Skeletal muscle cell (primary cell): ENCODE measurements around the gene POLR3F.
"Not testable (repeated sequence)": the region's sequence is repeated elsewhere in the genome, so short reads cannot be mapped to it uniquely, and the experiment has no call there.

ENCODE experiments used
- DNase-seq: peaks from one replicate; pipeline ENCODE4 v3.0.0-alpha.2; 2010; ENCODE audit warnings: low read depth
- H3K4me3 ChIP-seq: 2 replicates; pipeline ENCODE4 v1.5.1; 2011; ENCODE audit warnings: low read depth, mild to moderate bottlenecking, control low read depth, low read length, moderate library complexity

Gene POLR3F

GRCh38 chr20:18501672-18502071 lies 34.5 kb downstream of the POLR3F start:
- not testable (repeated sequence) for DNase-seq, H3K4me3 ChIP-seq

GRCh38 chr20:18504479-18505060 lies 37.4 kb downstream of the POLR3F start:
- no peak overlapping the region for H3K4me3 ChIP-seq
- no peak for DNase-seq

- H3K4me3 ChIP-seq = peak overlapping the region; percentile 85
- no peak for DNase-seq
Observed at GRCh38 chr20:18506744-18507143, 39.6 kb downstream of the POLR3F start.

GRCh38 chr20:18507218-18508191 lies 40.3 kb downstream of the POLR3F start, which contains the start of gene SEC23B:
Gene SEC23B (plus strand): TSS chr20:18507940. CDS start chr20:18510836, 2,896 bp downstream.
- peak within 1 kb of the TSS; percentile 85 for H3K4me3 ChIP-seq
- DNase-seq = peak; percentile 93

GRCh38 chr20:18511571-18511970 lies 44.4 kb downstream of the POLR3F start:
- H3K4me3 ChIP-seq = no peak overlapping the region
- DNase-seq = no peak

- H3K4me3 ChIP-seq = no peak overlapping the region
- no peak for DNase-seq
Observed at GRCh38 chr20:18513208-18513607, 46.0 kb downstream of the POLR3F start.

GRCh38 chr20:18514127-18514526 lies 46.9 kb downstream of the POLR3F start:
- no peak for DNase-seq
- no peak overlapping the region for H3K4me3 ChIP-seq

GRCh38 chr20:18515973-18516372 lies 48.8 kb downstream of the POLR3F start:
- no peak for DNase-seq
- H3K4me3 ChIP-seq = no peak overlapping the region

GRCh38 chr20:18522066-18522465 lies 54.9 kb downstream of the POLR3F start:
- not testable (repeated sequence) for H3K4me3 ChIP-seq, DNase-seq

- H3K4me3 ChIP-seq = no peak overlapping the region
- DNase-seq = no peak
Observed at GRCh38 chr20:18523066-18523465, 55.9 kb downstream of the POLR3F start.

- no peak overlapping the region for H3K4me3 ChIP-seq
- DNase-seq = peak; percentile 41
Observed at GRCh38 chr20:18524646-18525045, 57.5 kb downstream of the POLR3F start.

- DNase-seq, H3K4me3 ChIP-seq: not testable (repeated sequence)
Observed at GRCh38 chr20:18526761-18527160, 59.6 kb downstream of the POLR3F start.

- H3K4me3 ChIP-seq = no peak overlapping the region
- DNase-seq = no peak
Observed at GRCh38 chr20:18527339-18527738, 60.1 kb downstream of the POLR3F start.

- peak; percentile 36 for DNase-seq
- no peak overlapping the region for H3K4me3 ChIP-seq
Observed at GRCh38 chr20:18527836-18528235, 60.6 kb downstream of the POLR3F start.

GRCh38 chr20:18529041-18529440 lies 61.9 kb downstream of the POLR3F start:
- H3K4me3 ChIP-seq = no peak overlapping the region
- no peak for DNase-seq

- no peak for DNase-seq
- H3K4me3 ChIP-seq = no peak overlapping the region
Observed at GRCh38 chr20:18532626-18533025, 65.4 kb downstream of the POLR3F start.

GRCh38 chr20:18533491-18533890 lies 66.3 kb downstream of the POLR3F start:
- no peak for DNase-seq

GRCh38 chr20:18533978-18534644 lies 66.9 kb downstream of the POLR3F start:
- no peak overlapping the region for H3K4me3 ChIP-seq
- DNase-seq = no peak

More at GRCh38 chr20:18533491-18533890, 66.3 kb downstream of the POLR3F start:
- H3K4me3 ChIP-seq = no peak overlapping the region
